Anterior cingulate cortex (tissue), 58 donors: ENCODE data around the gene CSH2.
"Not testable (repeated sequence)": the region's sequence is repeated elsewhere in the genome, so short reads cannot be mapped to it uniquely, and the experiment has no call there.

Source experiments
- DNase-seq, 58 donors: peaks; one replicate each; lab custom pipeline; 2025; lab: John Stamatoyannopoulos, UW

The CSH2 gene

DNA sequence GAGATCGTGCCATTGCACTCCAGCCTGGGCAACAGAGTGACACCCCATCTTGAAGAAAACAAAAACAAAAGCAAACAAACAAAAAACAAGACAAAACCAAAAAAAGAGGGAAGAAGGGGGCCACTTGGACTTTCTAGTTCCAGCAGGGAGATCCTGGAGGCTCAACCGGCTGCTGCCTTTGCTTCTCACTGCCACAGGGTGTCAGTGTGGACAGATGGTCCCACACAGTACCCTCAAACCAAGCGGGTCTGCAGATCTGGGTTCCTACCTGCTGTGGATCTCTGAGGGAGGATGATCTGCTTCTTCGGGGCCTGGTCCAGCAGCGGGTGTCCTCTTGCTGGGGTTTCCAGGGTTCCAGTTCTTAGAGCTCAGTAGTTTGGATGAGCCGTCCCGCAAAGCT is 6.9 kb downstream of the CSH2 start:
- DNase-seq, result not testable (repeated sequence)

DNA sequence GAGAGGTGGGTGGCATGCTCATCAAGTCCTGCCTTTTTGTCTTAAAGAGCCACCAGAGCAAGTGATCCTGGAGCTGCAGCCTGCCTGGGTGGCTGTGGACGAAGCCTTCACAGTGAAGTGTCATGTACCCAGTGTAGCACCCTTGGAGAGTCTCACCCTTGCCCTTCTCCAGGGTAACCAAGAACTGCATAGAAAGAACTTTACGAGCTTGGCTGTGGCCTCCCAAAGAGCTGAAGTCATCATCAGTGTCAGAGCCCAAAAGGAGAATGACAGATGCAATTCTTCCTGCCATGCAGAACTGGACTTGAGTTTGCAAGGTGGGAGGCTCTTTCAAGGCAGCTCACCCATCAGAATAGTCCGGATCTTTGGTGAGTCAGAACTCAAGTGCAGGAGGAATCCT is 14.2 kb downstream of the CSH2 start:
- no peak for DNase-seq

DNA sequence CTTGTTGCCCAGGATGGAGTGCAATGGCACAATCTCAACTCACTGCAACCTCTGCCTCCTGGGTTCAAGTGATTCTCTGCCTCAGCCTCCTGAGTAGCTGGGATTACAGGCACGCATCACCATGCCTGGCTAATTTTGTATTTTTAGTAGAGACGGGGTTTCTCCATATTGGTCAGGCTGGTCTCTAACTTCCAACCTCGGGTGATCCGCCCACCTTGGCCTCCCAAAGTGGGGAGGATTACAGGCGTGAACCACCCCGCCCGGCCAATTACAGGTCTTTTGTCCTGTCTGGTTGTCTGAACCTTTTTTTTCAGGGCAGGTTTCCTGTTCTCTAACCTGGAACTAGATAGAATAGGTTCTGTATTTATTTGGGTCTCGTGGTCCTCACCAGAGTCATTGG is 17.1 kb downstream of the CSH2 start:
- DNase-seq, result not testable (repeated sequence)

DNA sequence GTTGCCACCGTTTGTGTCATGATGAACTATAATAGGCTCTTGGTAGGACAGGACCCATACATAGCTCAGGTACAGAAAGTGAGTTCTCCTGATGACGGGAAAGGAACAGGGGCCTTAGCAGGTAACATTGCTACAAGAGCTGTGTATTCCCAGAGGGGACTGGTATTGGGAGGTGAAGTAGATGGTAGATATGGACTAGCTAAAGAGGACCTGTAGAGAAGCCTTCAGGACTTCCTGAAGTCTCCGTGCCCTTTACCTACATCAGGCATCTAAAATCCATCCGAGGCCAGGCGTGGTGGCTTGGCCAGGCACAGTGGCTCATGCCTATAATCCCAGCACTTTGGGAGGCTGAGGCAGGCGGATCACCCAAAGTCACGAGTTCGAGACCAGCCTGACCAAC is 18.3 kb downstream of the CSH2 start:
- no peak for DNase-seq

DNA sequence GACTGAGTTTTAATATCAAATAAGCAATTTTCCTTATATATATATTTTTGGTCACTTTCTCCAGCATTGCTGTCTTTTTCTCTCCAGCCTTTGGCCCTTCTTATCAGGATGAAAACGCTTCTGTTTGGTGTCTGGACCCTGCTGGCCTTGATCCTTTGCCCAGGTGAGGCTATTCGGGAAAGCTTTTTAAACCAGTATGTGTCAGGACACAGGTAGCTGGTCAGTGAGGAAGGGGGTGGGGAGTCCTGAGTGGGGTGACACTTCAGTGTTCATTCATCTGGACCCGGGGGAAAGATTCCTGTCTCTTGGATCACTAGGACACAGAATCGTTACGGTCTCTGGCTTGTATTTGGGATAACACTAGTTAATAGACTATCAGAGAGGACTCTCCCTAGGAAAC is 18.8 kb downstream of the CSH2 start:
- DNase-seq, result no peak

DNA sequence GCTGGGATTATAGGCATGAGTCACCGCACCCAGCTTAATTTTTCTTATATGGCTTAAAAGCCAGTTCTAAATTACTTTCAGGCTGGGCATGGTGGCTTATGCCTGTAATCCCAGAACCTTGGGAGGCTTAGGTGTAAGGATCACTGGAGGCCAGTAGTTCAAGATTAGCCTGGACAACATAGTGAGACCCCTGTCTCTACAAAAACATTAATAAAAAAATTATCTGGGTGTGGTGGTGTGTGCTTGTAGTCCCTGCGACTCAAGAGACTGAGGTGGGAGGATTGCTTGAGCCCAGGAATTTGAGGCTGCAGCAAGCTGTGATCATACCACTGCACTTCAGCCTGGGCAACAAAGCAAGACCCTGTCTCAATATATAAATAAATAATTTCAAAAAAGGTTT is 20.2 kb downstream of the CSH2 start:
- no peak for DNase-seq

DNA sequence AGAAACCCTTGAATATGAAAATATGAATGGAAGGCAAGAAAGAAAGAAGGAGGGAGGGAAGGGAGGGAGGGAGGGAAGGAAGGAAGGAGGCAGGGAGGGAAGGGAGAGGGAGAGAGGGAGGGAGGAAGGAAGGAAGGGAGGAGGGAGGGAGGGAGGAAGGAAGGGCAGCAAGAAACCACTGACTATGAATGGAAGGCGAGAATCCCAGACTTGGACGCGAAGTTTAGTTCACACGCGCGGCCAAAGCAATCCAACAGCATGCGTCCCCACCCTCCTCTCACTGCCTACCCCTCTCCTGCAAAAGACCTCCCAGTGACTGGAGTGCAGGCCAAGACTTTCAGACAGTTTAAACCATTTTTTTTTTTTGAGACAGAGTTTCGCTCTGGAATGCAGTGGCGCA is 23.1 kb downstream of the CSH2 start:
- no peak for DNase-seq

DNA sequence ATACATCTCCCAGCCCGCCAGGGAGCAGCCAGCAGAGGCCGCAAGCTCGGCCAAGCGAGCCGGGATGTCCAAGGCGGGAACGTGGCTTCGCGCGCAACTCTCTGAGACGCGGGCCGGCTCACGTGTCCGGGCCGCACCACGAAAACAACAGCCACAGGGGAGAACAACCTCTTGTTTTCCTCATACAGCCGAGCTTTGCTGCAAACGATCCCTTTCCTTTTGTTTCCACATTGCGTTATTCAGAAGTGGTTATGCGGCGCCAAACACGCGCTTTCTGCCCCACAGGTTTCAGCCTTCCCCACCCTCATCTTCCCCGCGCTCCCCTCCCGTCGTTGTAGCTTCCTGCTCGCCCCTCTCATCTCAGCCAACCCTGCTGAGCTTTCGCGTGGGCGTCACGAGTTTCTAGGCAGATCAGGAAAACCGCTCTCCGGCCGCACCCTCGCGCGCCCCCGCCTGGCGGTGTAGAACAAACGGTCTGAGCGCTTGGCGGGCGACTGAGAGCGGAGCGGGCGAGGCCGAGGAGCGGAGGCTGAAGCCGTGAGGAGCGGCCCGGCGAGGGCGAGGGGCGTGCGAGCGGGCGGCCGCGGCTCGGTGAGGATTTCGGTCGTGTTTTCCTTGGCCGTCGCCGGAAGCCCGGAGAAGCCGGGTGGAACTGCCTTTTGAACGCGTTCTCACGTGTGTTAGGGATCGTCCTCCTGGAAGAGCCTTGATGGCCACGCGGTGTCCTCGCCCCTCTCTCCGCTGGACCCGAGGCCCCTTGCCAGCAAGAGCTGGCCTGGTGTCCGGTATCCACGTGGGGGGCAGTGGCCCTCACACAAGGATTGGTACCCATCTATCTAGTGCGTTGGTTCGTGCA is 24.4 kb downstream of the CSH2 start:
- peak; percentile 39 to 92 (median 80) for DNase-seq

DNA sequence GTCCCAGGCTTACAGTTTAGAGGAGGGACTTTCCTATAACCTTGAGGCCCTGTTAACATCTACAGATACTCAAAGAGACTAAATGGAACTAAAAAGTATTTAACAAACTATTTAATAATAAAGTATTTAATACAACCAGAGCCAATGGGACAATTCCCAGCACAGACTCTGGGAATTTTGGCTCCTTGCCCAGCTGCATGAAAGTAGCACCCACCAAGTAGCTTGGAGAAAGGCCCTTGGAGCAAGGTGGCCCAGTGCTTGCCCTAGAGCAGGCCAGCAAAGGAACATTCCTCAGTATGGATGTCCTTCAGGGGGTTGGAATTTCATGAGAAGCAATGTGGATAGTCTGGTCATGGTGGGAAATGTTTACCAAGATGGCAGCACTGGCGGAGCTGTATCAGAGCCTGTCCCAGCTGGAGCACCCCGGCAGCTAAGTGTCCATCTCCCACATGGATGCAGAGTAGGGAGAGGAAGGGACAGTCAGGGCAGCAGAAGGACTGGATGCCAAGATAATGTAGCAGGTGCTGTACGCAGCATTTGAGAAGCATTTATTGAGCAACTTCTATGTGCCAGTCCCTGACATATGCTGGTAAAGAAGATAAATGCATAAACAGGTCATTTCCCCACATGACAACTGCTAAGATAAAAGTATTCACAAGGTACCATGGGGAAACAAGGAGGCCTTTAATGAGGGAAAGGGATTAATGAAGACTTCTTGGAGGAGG is 25.8 kb downstream of the CSH2 start:
- DNase-seq, result no peak

DNA sequence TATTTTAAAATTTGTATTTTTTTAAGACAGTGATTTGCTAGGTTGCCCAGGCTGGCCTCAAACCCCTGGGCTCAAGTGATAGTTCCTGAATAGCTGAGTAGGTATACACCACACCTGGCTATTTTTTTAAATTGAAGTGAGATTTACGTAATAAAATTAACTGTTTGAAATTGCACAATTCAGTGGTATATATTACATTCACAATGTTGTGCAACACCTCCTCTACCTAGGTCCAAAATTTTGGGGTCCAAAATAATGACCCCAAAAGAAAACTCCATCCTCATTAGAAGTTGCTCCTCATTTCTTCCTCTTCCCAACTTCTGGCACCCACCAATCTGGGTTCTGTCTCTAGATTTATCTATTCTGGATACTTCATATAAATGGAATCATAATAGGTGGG is 28.0 kb downstream of the CSH2 start:
- DNase-seq, result no peak

DNA sequence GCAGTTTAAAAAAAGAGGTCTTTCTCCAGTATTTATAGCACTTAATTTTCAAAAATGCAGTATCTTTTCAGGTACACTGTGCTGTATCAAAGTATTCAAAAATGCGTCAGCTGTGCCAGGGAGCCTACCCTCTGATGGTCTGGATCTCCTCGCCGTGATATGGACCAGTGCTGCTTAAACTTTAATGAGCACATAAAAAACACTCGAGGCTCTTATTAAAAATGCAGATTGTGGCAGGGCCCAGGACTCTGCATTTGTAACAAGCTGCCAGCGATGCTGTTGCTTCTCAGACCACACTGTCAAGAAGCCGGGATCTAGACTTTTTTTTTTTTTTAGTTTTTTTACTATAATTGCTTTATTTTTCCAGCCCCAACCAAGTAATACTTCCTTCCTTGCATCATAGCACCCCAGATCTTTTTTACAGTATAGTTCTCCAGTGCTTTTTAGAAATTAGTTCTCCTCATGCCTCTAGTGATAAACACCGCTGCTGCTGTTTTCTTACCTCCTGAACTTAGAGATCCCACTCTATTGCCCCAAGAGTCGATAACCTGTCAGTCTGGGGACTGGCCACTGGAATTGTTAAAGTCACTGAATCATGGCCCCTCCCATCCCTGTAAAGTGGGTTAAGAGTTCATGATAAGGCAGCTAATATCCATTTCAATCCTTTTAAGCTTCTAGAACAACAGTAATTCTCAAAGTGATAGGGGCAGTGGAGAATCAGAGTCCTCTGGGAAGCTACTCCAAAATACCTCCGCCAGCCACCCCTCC is 29.4 kb downstream of the CSH2 start:
- DNase-seq, result no peak

DNA sequence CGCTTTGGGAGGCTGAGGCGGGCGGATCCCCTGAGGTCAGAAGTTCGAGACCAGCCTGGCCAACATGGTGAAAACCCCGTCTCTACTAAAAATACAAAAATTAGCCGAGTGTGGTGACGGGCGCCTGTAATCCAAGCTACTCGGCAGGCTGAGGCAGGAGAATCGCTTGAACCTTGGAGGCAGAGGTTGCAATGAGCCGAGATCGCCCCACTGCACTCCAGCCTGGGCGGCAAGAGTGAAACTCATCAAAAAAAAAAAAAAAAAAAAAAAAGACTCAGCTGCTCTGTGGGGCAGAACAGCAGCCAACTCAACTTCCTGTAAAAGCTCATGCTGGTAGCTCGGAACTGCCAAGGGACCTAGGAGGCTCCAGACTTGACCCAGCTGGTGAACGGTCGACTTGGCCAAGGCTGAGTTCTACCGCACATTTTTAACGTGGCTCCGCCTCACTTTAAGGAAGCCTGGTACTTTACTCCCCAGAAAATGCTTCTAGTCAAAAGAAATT is 30.0 kb downstream of the CSH2 start:
- peak in 8 of 58 donors; percentile 15 to 56 (median 27) for DNase-seq

DNA sequence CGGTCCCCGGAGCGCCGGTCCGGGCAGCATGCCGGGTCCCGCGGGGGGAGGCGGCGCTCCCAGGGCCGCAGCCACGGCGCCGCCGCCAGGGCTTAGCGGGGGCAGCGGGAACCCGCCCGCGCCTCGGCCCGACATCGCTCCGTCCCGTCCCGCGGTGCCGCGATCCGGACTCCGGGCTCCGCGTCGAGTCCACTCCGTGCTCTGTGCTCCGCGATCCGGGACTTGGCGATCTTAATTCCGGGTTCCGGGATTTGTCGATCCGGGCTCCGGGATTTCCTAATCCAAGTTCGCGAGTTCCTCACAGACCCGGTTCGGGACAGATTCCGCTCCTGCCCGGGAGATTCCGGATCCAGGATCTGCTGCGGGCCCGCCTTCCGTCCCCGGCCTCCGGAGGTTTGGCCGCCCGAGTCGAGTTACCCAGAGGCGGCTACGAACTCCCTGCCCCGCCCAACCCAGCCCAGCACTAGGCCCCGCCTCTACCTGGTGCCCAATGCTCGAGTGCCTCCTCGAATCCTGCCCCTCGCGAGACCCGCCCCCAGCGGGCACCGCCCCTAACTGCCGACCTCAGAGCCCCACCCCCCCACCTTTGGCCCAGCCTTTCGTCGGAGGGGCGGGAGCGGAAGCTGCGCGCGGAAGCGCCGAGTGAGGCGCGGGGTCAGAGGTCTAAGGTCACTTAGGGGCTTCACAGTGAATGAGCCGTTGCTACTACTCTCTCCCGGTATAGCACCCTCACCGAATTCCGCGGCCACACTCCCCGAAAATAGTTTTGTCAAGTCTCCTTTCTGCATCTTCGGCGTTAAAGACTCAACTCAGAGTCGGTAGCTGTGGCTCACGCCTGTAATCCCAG is 30.7 kb downstream of the CSH2 start, which contains the start of gene SMARCD2:
TSS of gene SMARCD2 (minus strand) at position 146 of the 847 bp plus-strand sequence. CDS start at position 135, 11 bp downstream.
- DNase-seq, result peak; percentile 89 to 100 (median 98)

DNA sequence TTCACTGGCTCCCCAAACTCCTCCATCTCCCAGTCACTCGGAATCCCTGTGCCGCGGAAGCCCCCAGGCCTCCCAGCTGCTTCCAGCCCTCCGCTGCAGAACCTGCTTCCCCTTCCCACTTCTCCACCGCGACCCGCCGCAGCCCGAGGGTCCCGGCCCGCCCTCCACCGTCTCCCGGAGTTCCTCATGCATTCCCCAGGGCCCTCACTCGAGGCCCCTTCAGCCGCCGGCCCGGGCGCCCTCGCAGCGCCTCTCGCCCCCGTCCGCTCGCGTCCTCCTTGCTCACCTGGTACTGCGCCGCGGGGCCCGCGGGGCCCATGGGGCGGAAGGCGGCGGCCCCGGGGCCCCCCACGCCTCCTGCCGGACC is 31.3 kb downstream of the CSH2 start:
- DNase-seq, result peak in 10 of 58 donors; percentile 49 to 70 (median 60)

DNA sequence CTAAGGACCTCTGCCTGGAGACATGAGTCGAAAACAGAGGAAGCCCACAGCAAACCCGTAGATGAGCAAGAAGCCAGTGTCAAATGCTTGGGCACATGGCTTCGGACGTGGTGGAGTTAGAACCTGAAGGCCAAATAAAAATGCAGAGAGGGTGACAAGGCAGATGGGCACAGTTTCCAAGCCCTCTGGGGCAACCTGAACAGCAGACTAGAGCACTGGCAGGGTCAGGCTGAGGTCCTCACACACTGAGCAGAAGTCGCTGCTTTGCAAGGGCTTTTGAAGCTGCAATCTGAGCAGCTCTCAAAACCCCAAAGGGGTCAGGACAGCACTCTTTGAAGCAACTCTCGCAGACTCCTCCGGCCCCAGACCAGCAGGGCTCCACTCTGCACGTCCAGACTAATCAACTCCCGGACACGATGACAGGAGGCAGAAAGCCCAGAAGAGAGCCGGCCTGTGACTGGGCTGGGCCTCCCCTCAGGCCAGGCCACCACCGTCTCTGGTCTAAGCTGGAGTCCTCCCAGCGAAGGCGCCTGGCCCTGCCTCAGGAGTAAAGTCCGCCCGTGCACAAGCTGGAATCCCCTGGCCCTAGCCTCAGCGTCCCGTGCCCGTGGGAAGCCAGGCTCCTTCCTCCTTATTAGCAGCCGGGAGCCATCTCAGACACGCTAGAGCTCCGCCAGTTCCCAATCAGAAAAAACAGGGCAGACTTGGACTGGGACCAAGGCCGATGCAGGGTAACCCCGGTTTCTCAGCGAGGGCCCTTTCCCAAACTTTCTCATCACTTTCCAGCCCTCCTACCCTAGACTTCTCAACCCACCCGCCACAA is 31.9 kb downstream of the CSH2 start:
- DNase-seq, result peak in 49 of 58 donors; percentile 15 to 72 (median 49)

DNA sequence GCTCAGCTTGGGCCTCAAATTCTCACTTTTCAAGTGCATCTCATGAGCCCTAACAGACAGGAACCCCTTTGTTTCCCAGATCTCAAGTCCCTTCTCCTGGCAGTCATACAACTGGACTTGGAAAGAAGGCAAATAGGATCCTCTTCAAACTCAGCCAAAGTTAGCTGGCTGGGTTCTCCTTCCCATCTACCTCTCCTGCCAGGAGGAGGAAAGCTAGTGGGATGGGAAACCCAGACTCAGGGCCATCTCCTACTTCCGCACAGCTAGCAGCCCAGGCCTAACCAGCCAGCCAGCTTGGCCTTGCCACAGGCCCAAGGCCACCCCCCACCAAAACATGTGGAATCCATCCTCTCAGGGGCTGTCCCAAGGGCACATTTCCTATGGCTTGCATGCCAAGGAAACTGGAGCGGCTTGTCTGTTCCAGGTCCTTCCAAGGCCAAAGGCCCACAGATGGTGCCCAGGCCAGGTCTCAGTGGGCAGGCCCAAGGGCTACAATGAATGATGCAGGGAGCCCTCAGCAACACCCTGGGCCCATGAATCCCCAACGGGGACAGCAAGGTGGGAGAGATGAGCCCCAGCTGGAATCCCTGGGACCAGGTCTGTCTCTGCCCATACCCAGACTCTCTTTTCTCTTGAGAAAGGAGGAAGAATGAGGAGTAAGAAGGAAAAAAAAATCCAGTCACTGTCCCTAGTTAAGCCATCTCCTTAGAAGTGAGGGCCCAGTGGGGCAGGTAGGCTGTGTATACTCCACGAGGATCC is 32.7 kb downstream of the CSH2 start:
- peak in 10 of 58 donors; percentile 11 to 45 (median 16) for DNase-seq

DNA sequence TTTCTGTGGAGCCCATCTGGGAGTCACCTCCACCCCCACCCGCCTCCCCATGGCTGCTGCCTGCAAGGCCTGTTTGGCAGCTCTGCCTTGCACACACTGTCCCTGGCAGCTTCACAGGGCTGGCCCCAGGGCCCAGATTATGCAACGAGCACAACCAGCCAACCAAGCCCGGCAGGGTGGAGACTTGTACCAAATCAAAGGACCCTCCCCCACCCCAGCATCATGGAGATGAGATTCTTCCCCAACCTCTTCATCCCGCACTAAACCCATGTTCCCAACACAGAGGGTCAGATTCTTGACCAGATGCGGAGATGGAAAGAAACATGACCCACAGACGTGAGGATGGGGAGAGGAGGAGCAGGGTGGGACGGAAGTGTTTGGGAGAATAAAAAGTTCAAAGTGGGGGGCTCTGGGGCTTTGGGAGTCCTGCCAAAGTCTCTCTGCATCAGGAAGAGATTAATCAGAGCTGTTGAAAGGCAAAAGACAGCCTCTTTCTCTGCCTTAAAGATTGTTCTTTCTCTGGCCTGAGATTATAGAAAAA is 34.8 kb downstream of the CSH2 start:
- peak in 57 of 58 donors; percentile 23 to 96 (median 84) for DNase-seq
